ENCODE data around the gene SCNN1G.

GRCh38 chr16:23134274-23134673 lies 48.3 kb upstream of the SCNN1G start:
- no peak for TF ChIP-seq FOXA1 (IDR thresholded peaks at IDR 0.05)
- TF ChIP-seq CTCF (IDR thresholded peaks at IDR 0.05; ENCODE audit: low read depth, low read length, missing input control) = no peak
- peak; percentile 26 for TF ChIP-seq MAX (IDR thresholded peaks at IDR 0.05)
